Measurements from ENCODE around the gene VCAN. TPM values are rescaled to one million over a fixed set of nuclear protein-coding genes. Genes with fewer than 3 reads are reported as not detected.

The VCAN gene
- total and polyA plus RNA-seq, 2 of the 4 experiments (the other 2 are of a cell fraction), result 45.3 to 158 TPM

DNA sequence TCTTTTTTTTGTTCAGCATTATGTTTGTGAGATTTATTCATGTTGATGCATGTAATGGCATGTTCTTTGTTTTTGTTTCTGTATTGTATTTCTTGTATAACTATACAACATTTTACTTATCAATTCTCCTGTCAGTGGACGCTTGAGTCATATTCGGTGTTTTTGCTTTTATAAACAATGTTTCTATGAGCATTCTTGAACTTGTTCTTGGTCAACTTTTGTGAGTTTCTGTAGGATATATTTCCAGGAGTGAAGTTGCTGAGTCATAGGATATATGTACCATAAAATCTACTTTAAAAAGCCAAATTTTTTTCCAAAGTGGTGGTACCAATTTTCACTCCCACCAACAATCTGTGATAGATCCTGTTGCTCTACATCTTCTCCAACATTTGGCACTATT lies 104.8 kb downstream of the VCAN start:
- dilution Hi-C loops (cut with HindIII; ENCODE audit: low sequenced_read_pairs, unreplicated experiment), result no loop called here
- Histone ChIP-seq H2BK20ac (ENCODE audit: low read depth, low read length) (no peak overlapping the region), H3K36me3 (ENCODE audit: control insufficient read depth, insufficient read depth, low read length) (peaks cover 14% of the 10 kb centered on the region), H3K4ac (ENCODE audit: low read depth, low read length) (peak overlapping the region; percentile 10; the same call in 1 of the 2 replicates), H3K14ac (replicated peaks; ENCODE audit: low read depth, low read length) (no peak overlapping the region), H3K9me3 (ENCODE audit: control insufficient read depth, insufficient read depth, low read length) (peaks cover 4% of the 10 kb centered on the region; the same call in 1 of the 2 replicates), H4K5ac (ENCODE audit: low read depth, low read length) (no peak overlapping the region), H4K91ac (ENCODE audit: insufficient read depth, low read depth, low read length) (no peak overlapping the region), H3K4me2 (ENCODE audit: low read depth, low read length) (no peak overlapping the region), H3K9me1 (ENCODE audit: insufficient read depth, low read length) (no peaks in the 10 kb centered on the region; the same call in 1 of the 2 replicates), H2BK5ac (ENCODE audit: low read depth, low read length, poor library complexity, severe bottlenecking) (peak overlapping the region; percentile 46), H3K27me3 (ENCODE audit: control insufficient read depth, insufficient read depth, low read length) (no peaks in the 10 kb centered on the region), H3K9ac (ENCODE audit: low read depth, low read length) (no peak overlapping the region), H2AFZ (replicated peaks; ENCODE audit: low read length, poor library complexity) (no peak overlapping the region), H2AK5ac (ENCODE audit: low read depth, low read length) (no peak overlapping the region), H3K4me1 (ENCODE audit: control insufficient read depth, insufficient read depth, low read length) (no peaks in the 10 kb centered on the region; the same call in 1 of the 2 replicates), H3K4me3 (ENCODE audit: insufficient read depth, low read depth, low read length) (no peak overlapping the region), H3K79me1 (ENCODE audit: low read depth in 1 of 2, low read length in 2 of 2) (no peaks in the 10 kb centered on the region), H3K18ac (ENCODE audit: low read depth, low read length) (peak overlapping the region; percentile 36; the same call in 1 of the 2 replicates), H2BK120ac (ENCODE audit: low read depth, low read length) (no peak overlapping the region), H3K27ac (ENCODE audit: insufficient read depth, low read length) (no peak overlapping the region), H3K23ac (ENCODE audit: low read depth, low read length) (no peak overlapping the region), H4K8ac (ENCODE audit: low read depth in 2 of 2, low read length in 2 of 2) (no peak overlapping the region), H4K20me1 (ENCODE audit: insufficient read depth, low read length) (no peaks in the 10 kb centered on the region), H2AK9ac (replicated peaks; ENCODE audit: low read depth, low read length, poor library complexity) (no peak overlapping the region), H3K56ac (ENCODE audit: extremely low read depth, insufficient read depth, low read length) (no peak overlapping the region), H2BK15ac (ENCODE audit: low read depth, low read length) (no peak overlapping the region)
- POLR2A ChIA-PET (ENCODE audit: unreplicated experiment), result no interaction called here
- peak; percentile 52 for DNase-seq
- intact Hi-C loops (cut with micrococcal nuclease), result no loop called here
- ATAC-seq (ENCODE audit: low read depth), result no peak
- CTCF ChIA-PET, result no interaction called here
- no TSS peak for BruUV-seq (replicated peaks)
- in situ Hi-C loops (cut with MboI; ENCODE audit: low sequenced_read_pairs), result no loop called here
- no CpG with 5 or more reads among the region's 2 CpGs for WGBS, 2 experiments (ENCODE audit: extremely low coverage in 2 of 2, insufficient read length in 1 of 2)
- TF ChIP-seq BHLHE40 (IDR thresholded peaks at IDR 0.05; ENCODE audit: low read depth, low read length) (no peak), MAFK (IDR thresholded peaks at IDR 0.05; ENCODE audit: low read depth, low read length) (peak; percentile 37; the same call in 1 of the 2 replicates), FOS (IDR thresholded peaks at IDR 0.05; ENCODE audit: low read depth, low read length) (no peak), MXI1 (IDR thresholded peaks at IDR 0.05; ENCODE audit: borderline replicate concordance, low read depth, low read length) (no peak), SMC3 (IDR thresholded peaks at IDR 0.05; ENCODE audit: low read depth, low read length) (no peak), RAD21 (IDR thresholded peaks at IDR 0.05; ENCODE audit: low read length) (no peak), CEBPB (IDR thresholded peaks at IDR 0.05; ENCODE audit: low read depth, low read length) (no peak), RFX5 (IDR thresholded peaks at IDR 0.05; ENCODE audit: low read depth, low read length) (no peak), CHD1 (IDR thresholded peaks at IDR 0.05; ENCODE audit: low read depth, low read length) (no peak), RCOR1 (IDR thresholded peaks at IDR 0.05; ENCODE audit: insufficient replicate concordance, low read length) (no peak), NFE2L2 (IDR thresholded peaks at IDR 0.05; ENCODE audit: low read depth, low read length) (peak; percentile 75), USF2 (IDR thresholded peaks at IDR 0.05; ENCODE audit: low read depth, low read length) (no peak)
- TF ChIP-seq, protein P1, sequence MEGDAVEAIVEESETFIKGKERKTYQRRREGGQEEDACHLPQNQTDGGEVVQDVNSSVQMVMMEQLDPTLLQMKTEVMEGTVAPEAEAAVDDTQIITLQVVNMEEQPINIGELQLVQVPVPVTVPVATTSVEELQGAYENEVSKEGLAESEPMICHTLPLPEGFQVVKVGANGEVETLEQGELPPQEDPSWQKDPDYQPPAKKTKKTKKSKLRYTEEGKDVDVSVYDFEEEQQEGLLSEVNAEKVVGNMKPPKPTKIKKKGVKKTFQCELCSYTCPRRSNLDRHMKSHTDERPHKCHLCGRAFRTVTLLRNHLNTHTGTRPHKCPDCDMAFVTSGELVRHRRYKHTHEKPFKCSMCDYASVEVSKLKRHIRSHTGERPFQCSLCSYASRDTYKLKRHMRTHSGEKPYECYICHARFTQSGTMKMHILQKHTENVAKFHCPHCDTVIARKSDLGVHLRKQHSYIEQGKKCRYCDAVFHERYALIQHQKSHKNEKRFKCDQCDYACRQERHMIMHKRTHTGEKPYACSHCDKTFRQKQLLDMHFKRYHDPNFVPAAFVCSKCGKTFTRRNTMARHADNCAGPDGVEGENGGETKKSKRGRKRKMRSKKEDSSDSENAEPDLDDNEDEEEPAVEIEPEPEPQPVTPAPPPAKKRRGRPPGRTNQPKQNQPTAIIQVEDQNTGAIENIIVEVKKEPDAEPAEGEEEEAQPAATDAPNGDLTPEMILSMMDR (conservative IDR thresholded peaks at IDR 0.05; ENCODE audit: low read depth, low read length), result no peak

Data from IMR-90 (cell line).